K562 (cell line): ENCODE data around the gene CAMK2G. TPM values are rescaled to one million over a fixed set of nuclear protein-coding genes. Genes with fewer than 3 reads are reported as not detected.

Experiments
- ATAC-seq: fragments of 200-7000 bp; cut with Tn5 transposase; 3 replicates; pipeline ENCODE4 v1.9.1; 2020; ENCODE audit warnings: moderate library complexity
- BruUV-seq: library from RNA; stranded (reverse); fragments of 400-500 nt; replicated peaks from 2 replicates; lab custom pipeline; 2021; lab: Mats Ljungman, UMichigan
- CTCF ChIA-PET: fragments of 300-600 bp; formaldehyde crosslinking; extraction: SDS; loops from one replicate; lab custom pipeline; 2021; ENCODE audit warnings: low intra/inter-chr PET ratio; lab: Yijun Ruan, JAX
- POLR2A ChIA-PET: fragments of 300-600, 350-650 bp; sonication (Branson Sonifier 250); formaldehyde crosslinking; extraction: SDS; loops from one replicate; lab custom pipeline; 2021; ENCODE audit warnings: antibody characterized with exemption, inconsistent platforms; lab: Yijun Ruan, JAX
- DNase-seq, 4 experiments: peaks; one replicate each; pipeline versions ENCODE4 v3.0.0 to v3.0.0-alpha.2; 2011 to 2018; ENCODE audit warnings: low spot score in 3 of 4, mixed read lengths in 3 of 4; ENCODE audit errors: extremely low read depth in 1 of 4
- FAIRE-seq: peaks from 2 replicates; lab custom pipeline; 2011; peaks lifted over from hg19 to GRCh38; lab: Jason Lieb, UNC
- H2AFZ ChIP-seq: 2 replicates; pipeline ENCODE4 v1.6.0; 2011; ENCODE audit warnings: low read depth, low read length, control low read depth, inconsistent platforms
- H3K27ac ChIP-seq: fragments of 200-600 bp; 3 replicates; pipeline ENCODE4 v1.8.0; 2011; ENCODE audit warnings: low read depth, mild to moderate bottlenecking, control low read depth, inconsistent platforms, low read length, moderate library complexity, mixed read lengths; ENCODE audit errors: extremely low read depth
- H3K27me3 ChIP-seq, 2 experiments: fragments of 300-600 bp in 1 of 2; 2 replicates in 1 of 2; 3 replicates in 1 of 2; pipeline versions ENCODE4 v1.6.0 to v1.8.0; 2011; ENCODE audit warnings: inconsistent platforms in 2 of 2, low read length in 2 of 2, mild to moderate bottlenecking in 1 of 2, mixed read lengths in 1 of 2, moderate library complexity in 1 of 2; ENCODE audit not compliant: control insufficient read depth in 2 of 2, insufficient read depth in 2 of 2
- H3K36me3 ChIP-seq: fragments of 300-600 bp; 3 replicates; pipeline ENCODE4 v1.8.0; 2011; ENCODE audit warnings: mild to moderate bottlenecking, low read length, inconsistent platforms; ENCODE audit not compliant: control insufficient read depth, insufficient read depth
- H3K4me1 ChIP-seq, 2 experiments: fragments of 200-600 bp in 1 of 2; replicated peaks in 1 of 2; 2 replicates in 1 of 2; 3 replicates in 1 of 2; pipeline versions ENCODE4 v1.5.1 to v1.8.0; 2011; ENCODE audit warnings: inconsistent platforms in 2 of 2, low read length in 2 of 2, mild to moderate bottlenecking in 1 of 2, mixed read lengths in 1 of 2, moderate library complexity in 1 of 2; ENCODE audit not compliant: control insufficient read depth in 2 of 2, insufficient read depth in 2 of 2
- H3K4me2 ChIP-seq: 2 replicates; pipeline ENCODE4 v1.6.1; 2011; ENCODE audit warnings: low read length, control low read depth, inconsistent platforms, mixed read lengths; ENCODE audit not compliant: insufficient read depth
- H3K4me3 ChIP-seq: fragments of 200-600 bp; sonication (generic), shearing (Covaris generic); 2 replicates; pipeline ENCODE4 v1.5.1; 2016; ENCODE audit warnings: control low read depth, inconsistent platforms
- H3K79me2 ChIP-seq: fragments of 200-600 bp; 3 replicates; pipeline ENCODE4 v1.8.0; 2011; ENCODE audit warnings: low read length, inconsistent platforms; ENCODE audit not compliant: control insufficient read depth, insufficient read depth
- H3K9ac ChIP-seq, 2 experiments: 2 replicates each; pipeline versions ENCODE4 v1.6.0 to v1.6.1; 2011; ENCODE audit warnings: low read depth in 2 of 2, low read length in 2 of 2, control low read depth in 1 of 2, inconsistent platforms in 1 of 2, mild to moderate bottlenecking in 1 of 2, mixed read lengths in 1 of 2; ENCODE audit not compliant: insufficient read depth in 1 of 2
- H3K9me1 ChIP-seq: one replicate; pipeline ENCODE4 v1.6.0; 2011; ENCODE audit warnings: inconsistent platforms, mild to moderate bottlenecking, low read length, moderate library complexity; ENCODE audit not compliant: control insufficient read depth, insufficient read depth
- H3K9me3 ChIP-seq: replicated peaks from 2 replicates; pipeline ENCODE4 v1.5.1; 2011; ENCODE audit warnings: low read depth, low read length, inconsistent platforms; ENCODE audit not compliant: control insufficient read depth, insufficient read depth
- H4K20me1 ChIP-seq: replicated peaks from 2 replicates; pipeline ENCODE4 v1.6.1; 2011; ENCODE audit warnings: low read length, inconsistent platforms, mixed read lengths; ENCODE audit not compliant: control insufficient read depth, insufficient read depth
- ATF1 ChIP-seq, 2 experiments: fragments of 450-650 bp in 1 of 2; IDR thresholded peaks; 2 replicates each; pipeline ENCODE4 v1.6.1; 2016; ENCODE audit warnings: missing compliant biosample characterization in 1 of 2, missing genetic modification characterization in 1 of 2
- CCNT2 ChIP-seq: IDR thresholded peaks from 2 replicates; pipeline ENCODE4 v1.6.1; 2011; ENCODE audit warnings: borderline replicate concordance, low read depth, mild to moderate bottlenecking, moderate library complexity, mixed read lengths, low read length; ENCODE audit not compliant: insufficient read length; ENCODE audit errors: extremely low read depth
- FOXK1 ChIP-seq: sonication (generic); formaldehyde crosslinking; IDR thresholded peaks from 2 replicates; pipeline ENCODE4 v1.8.0; 2022; ENCODE audit warnings: missing genetic modification reagents, mild to moderate bottlenecking, borderline replicate concordance
- SAFB ChIP-seq: fragments of 200-400 bp; formaldehyde crosslinking; IDR thresholded peaks from 2 replicates; pipeline ENCODE4 v1.6.1; 2017; ENCODE audit warnings: low read depth, low read length, borderline replicate concordance
- SIN3A ChIP-seq, 2 experiments: fragments of 150-350 bp in 1 of 2; IDR thresholded peaks; 2 replicates each; pipeline ENCODE4 v1.6.1; 2011 to 2016; ENCODE audit warnings: borderline replicate concordance in 2 of 2, low read depth in 2 of 2, low read length in 2 of 2, mild to moderate bottlenecking in 2 of 2, moderate library complexity in 2 of 2; ENCODE audit not compliant: control insufficient read depth in 1 of 2
- TGIF2 ChIP-seq: sonication (generic); formaldehyde crosslinking; IDR thresholded peaks from 2 replicates; pipeline ENCODE4 v1.8.1; 2022; ENCODE audit warnings: mild to moderate bottlenecking, missing genetic modification reagents, moderate library complexity
- TOE1 ChIP-seq, 2 experiments: fragments of 450-650 bp in 1 of 2; sonication (generic) in 1 of 2; formaldehyde crosslinking in 1 of 2; IDR thresholded peaks; 2 replicates each; pipeline versions ENCODE4 v1.7.1 to v1.8.0; 2016 to 2022; ENCODE audit warnings: borderline replicate concordance in 2 of 2, mild to moderate bottlenecking in 2 of 2, antibody characterized with exemption in 1 of 2, inconsistent platforms in 1 of 2, low read depth in 1 of 2, missing genetic modification reagents in 1 of 2, moderate library complexity in 1 of 2
- WGBS: fragments of 100-300 bp; shearing (Covaris generic); methylation state at CpG from one replicate; pipeline ENCODE4 v1.1.6; 2016; ENCODE audit warnings: low coverage, mixed read lengths; ENCODE audit not compliant: insufficient coverage; ENCODE audit errors: missing lambda C conversion rate; 5-methylcytosine and 5-hydroxymethylcytosine counted together
- in situ Hi-C: fragments of 300-500 bp; cut with MboI; formaldehyde crosslinking; loops from 4 replicates; pipeline ENCODE4 v1.15.0; 2018; ENCODE audit warnings: inconsistent platforms, mixed read lengths
- intact Hi-C: fragments of 100-400 bp; cut with micrococcal nuclease; formaldehyde crosslinking; loops from 2 replicates; pipeline ENCODE4 v1.14.2; 2022
- polyA plus RNA-seq, 8 experiments: library from polyadenylated mRNA; depleted of rRNA in 4 of 8; stranded (reverse) in 5 of 8; unstranded in 3 of 8; fragments of >200 nt; fragmentation: Nextera tagmentation in 2 of 8; fragmentation: Illumina TruSeq in 1 of 8; extraction: Ambion mirVana in 2 of 8; extraction: Trizol in 1 of 8; gene quantifications; 2 replicates each; pipeline versions ENCODE4 v1.2.1 to v1.2.3, GENCODE V29; 2011 to 2014; ENCODE audit warnings: inconsistent platforms in 1 of 8, missing spikeins in 1 of 8
- total RNA-seq, 7 experiments: library from RNA; depleted of rRNA in 6 of 7; stranded (reverse); fragments of >200 nt in 6 of 7; fragmentation: Illumina TruSeq in 2 of 7; extraction: Trizol in 2 of 7; gene quantifications; 2 replicates each; pipeline versions ENCODE4 v1.2.1 to v1.2.3, GENCODE V29; 2011 to 2021; ENCODE audit warnings: low replicate concordance in 1 of 7
- TF ChIP-seq, protein P1 (sequence below): fragments of 250-450 bp; sonication (Bioruptor Pico); IDR thresholded peaks from 2 replicates; pipeline ENCODE4 v1.5.0; 2020; ENCODE audit warnings: mild to moderate bottlenecking, borderline replicate concordance
- TF ChIP-seq, protein P2 (sequence below): sonication (generic); IDR thresholded peaks from 2 replicates; pipeline ENCODE4 v1.6.1; 2016
- TF ChIP-seq, protein P3 (sequence below), 3 experiments: fragments of 200-800 bp in 1 of 3; fragments of 250-450 bp in 1 of 3; fragments of 450-650 bp in 1 of 3; sonication (Bioruptor Pico) in 1 of 3; sonication (Bioruptor generic) in 1 of 3; formaldehyde crosslinking in 1 of 3; IDR thresholded peaks; 2 replicates each; pipeline versions ENCODE4 v1.6.1 to v1.8.0; 2016 to 2022; ENCODE audit warnings: mild to moderate bottlenecking in 2 of 3, missing genetic modification characterization in 2 of 3, missing compliant biosample characterization in 1 of 3, moderate library complexity in 1 of 3

CAMK2G gene
- total and polyA plus RNA-seq, 9 of the 15 experiments (the other 6 are each of a cell fraction or from before 2014, with no cell fraction given) = 9.0 to 37.9 (median 32.6) TPM

DNA sequence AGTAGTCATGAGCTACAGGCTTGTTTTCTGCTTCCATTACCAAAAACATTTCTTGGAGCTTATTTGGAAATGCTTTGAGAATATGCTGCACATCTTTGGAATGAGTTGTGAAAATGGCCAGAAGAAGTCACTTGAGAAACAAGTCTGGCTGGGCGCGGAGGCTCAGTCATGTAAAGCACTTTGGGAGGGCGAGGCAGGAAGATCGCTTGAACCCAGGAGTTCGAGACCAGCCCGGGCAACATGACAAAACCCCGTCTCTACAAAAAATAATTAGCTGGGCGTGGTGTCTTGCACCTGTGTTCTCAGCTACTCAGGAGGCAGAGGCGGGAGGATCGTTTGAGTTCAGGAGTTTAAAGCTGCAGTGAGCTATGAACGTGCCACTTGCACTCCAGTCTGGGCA, 93.4 kb downstream of the CAMK2G start:
- peak overlapping the region; percentile 92 for H3K27ac ChIP-seq
- WGBS = 1% methylated on average over 11 of the region's 11 CpGs
- H3K9me3 ChIP-seq = no peaks in the 10 kb centered on the region
- no peaks in the 10 kb centered on the region for H3K9me1 ChIP-seq
- H3K4me3 ChIP-seq = peak overlapping the region; percentile 81
- no peaks in the 10 kb centered on the region for H3K27me3 ChIP-seq
- peaks cover 88% of the 10 kb centered on the region for H3K79me2 ChIP-seq
- H2AFZ ChIP-seq = peak overlapping the region; percentile 60; the same call in 1 of the 2 replicates
- peak overlapping the region; percentile 95 to 96 for H3K9ac ChIP-seq
- BruUV-seq = TSS peak; percentile 82
- CTCF ChIA-PET = no interaction called here
- DNase-seq = peak in 2 of 4 experiments; percentile 13 to 57
- in situ Hi-C loops (no loop called here), intact Hi-C loops (loop anchor here (10.0 kb wide), 1 partner anchor 324 kb away; no protein-coding TSS in a partner anchor)
- FAIRE-seq = peak; percentile 11
- H4K20me1 ChIP-seq = no peaks in the 10 kb centered on the region
- POLR2A ChIA-PET = interaction anchor here (0.7 to 6.2 kb wide), 17 partner anchors 9 to 341 kb away, joined by 3 to 113 read pairs (median 4); partner anchors contain the start of gene SEC24C
- no peak for ATAC-seq
- TF ChIP-seq FOXK1 (CRISPR knock-in tag) = 0 out of 2 replicates have a peak, but pooled peaks have one; percentile 42
- TF ChIP-seq TGIF2 (CRISPR knock-in tag) = no peak
- 0 out of 2 replicates have a peak, but pooled peaks have one; percentile 9 for TF ChIP-seq TOE1 (IDR thresholded peaks at IDR 0.05; ENCODE audit: borderline replicate concordance)
- TF ChIP-seq TOE1 (CRISPR knock-in tag; IDR thresholded peaks at IDR 0.05; ENCODE audit: borderline replicate concordance, low read depth) = no peak
- TF ChIP-seq SAFB = no peak
- TF ChIP-seq SIN3A (IDR thresholded peaks at IDR 0.05; ENCODE audit: borderline replicate concordance in 2 of 2, control insufficient read depth in 1 of 2, low read depth in 2 of 2, low read length in 2 of 2) = no peak
- no peak for TF ChIP-seq ATF1 (CRISPR knock-in tag; IDR thresholded peaks at IDR 0.05)
- TF ChIP-seq ATF1 (tag; IDR thresholded peaks at IDR 0.05) = no peak
- TF ChIP-seq, protein P1, sequence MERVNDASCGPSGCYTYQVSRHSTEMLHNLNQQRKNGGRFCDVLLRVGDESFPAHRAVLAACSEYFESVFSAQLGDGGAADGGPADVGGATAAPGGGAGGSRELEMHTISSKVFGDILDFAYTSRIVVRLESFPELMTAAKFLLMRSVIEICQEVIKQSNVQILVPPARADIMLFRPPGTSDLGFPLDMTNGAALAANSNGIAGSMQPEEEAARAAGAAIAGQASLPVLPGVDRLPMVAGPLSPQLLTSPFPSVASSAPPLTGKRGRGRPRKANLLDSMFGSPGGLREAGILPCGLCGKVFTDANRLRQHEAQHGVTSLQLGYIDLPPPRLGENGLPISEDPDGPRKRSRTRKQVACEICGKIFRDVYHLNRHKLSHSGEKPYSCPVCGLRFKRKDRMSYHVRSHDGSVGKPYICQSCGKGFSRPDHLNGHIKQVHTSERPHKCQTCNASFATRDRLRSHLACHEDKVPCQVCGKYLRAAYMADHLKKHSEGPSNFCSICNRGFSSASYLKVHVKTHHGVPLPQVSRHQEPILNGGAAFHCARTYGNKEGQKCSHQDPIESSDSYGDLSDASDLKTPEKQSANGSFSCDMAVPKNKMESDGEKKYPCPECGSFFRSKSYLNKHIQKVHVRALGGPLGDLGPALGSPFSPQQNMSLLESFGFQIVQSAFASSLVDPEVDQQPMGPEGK (CRISPR knock-in tag) = 0 out of 2 replicates have a peak, but pooled peaks have one; percentile 40
- TF ChIP-seq, protein P2, sequence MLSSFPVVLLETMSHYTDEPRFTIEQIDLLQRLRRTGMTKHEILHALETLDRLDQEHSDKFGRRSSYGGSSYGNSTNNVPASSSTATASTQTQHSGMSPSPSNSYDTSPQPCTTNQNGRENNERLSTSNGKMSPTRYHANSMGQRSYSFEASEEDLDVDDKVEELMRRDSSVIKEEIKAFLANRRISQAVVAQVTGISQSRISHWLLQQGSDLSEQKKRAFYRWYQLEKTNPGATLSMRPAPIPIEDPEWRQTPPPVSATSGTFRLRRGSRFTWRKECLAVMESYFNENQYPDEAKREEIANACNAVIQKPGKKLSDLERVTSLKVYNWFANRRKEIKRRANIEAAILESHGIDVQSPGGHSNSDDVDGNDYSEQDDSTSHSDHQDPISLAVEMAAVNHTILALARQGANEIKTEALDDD = 0 out of 2 replicates have a peak, but pooled peaks have one; percentile 3
- peak; percentile 24 for TF ChIP-seq CCNT2
- TF ChIP-seq, protein P3, sequence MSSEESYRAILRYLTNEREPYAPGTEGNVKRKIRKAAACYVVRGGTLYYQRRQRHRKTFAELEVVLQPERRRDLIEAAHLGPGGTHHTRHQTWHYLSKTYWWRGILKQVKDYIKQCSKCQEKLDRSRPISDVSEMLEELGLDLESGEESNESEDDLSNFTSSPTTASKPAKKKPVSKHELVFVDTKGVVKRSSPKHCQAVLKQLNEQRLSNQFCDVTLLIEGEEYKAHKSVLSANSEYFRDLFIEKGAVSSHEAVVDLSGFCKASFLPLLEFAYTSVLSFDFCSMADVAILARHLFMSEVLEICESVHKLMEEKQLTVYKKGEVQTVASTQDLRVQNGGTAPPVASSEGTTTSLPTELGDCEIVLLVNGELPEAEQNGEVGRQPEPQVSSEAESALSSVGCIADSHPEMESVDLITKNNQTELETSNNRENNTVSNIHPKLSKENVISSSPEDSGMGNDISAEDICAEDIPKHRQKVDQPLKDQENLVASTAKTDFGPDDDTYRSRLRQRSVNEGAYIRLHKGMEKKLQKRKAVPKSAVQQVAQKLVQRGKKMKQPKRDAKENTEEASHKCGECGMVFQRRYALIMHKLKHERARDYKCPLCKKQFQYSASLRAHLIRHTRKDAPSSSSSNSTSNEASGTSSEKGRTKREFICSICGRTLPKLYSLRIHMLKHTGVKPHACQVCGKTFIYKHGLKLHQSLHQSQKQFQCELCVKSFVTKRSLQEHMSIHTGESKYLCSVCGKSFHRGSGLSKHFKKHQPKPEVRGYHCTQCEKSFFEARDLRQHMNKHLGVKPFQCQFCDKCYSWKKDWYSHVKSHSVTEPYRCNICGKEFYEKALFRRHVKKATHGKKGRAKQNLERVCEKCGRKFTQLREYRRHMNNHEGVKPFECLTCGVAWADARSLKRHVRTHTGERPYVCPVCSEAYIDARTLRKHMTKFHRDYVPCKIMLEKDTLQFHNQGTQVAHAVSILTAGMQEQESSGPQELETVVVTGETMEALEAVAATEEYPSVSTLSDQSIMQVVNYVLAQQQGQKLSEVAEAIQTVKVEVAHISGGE (CRISPR knock-in tag; IDR thresholded peaks at IDR 0.05) = 0 out of 6 replicates have a peak, but pooled peaks of 1 of the 3 experiments have one; percentile 4
- peaks cover 47% of the 10 kb centered on the region for H3K36me3 ChIP-seq
- peaks cover 13 to 24% of the 10 kb centered on the region in 2 experiments for H3K4me1 ChIP-seq
- peak overlapping the region; percentile 96 for H3K4me2 ChIP-seq
